Activated CD8-positive, alpha-beta memory T cell treated with anti-CD3 and anti-CD28 coated beads, Interleukin-2, amount 50 U/mL, for 1 hour (primary cell): ENCODE measurements around the gene ABHD4.
"Not testable (repeated sequence)": the region's sequence is repeated elsewhere in the genome, so short reads cannot be mapped to it uniquely, and the experiment has no call there.

Experiments
- DNase-seq: peaks from one replicate; pipeline ENCODE4 v3.0.0-alpha.2; 2020; ENCODE audit errors: extremely low read depth

ABHD4 gene

DNA sequence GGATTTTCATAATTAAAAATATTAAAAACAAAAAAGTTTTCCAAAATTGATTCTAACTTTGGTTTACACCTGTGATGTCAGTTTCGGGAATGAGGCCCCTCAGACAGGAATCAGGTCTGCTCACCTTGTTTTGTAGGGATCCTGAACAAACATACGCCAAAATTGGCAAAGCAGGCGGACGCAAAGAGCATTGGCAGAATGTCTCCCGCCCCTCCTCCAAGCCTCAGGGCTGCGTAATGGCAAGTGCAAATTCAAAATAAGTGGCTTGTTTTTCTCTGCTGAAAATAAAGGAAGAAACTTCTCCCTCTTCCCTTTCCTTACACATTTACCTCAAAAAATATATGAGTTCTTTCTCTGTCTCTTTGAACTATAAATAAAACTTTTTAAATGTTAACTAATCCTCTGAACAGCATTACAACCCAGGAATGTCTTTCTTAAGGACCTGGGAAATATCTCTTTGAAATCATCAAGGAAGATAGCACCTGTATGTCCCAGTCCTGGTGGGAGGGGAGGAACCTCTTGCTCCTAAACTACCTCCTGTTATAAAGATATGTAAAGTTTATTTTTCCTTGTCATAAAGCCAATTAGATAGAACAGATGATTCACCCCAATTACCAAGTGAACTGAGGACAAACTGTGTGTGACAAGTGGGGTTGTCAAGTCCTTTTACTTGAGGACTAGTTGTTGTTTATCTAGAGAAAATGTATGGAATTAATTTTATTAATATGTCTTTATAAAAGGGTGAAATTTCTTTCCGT, 29.6 kb downstream of the ABHD4 start:
- DNase-seq: no peak

DNA sequence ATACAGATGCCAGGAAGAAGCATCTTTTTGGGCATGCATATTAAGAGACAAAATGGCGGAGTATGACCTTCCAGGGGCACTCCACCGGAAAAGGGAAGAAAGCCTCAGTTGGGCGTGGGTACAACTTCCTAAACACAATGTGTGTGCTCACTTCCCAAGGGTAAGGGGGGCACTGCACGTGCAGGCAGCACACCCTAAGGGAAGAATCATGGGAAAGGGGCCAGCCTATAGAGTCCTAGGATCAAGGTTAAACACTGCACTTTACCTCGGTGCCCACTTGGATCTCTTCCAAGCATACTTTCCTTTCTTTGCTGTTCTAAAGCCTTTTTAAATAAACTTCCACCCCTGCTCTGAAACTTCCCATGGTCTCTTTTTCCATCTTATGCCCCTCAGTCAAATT, 31.3 kb downstream of the ABHD4 start:
- no peak for DNase-seq

DNA sequence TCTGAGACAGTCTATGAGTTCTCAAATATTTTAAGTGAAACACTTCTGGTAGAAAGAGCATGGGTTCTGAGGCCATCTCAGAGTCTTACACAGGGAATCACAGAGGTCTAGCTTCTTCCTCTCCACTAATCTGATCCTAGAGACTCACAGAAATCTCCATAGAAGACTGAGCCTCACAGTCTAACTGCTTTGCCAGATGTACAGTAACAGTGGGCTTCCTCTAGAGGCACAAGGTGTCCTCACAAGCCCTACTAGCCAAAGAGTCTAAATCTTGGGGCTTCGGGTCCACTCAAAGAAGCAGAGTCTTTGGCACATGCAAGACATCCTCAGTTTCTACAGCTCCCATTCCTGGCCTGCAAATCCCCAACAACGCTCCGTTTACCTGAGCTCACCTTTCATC, 32.0 kb downstream of the ABHD4 start:
- DNase-seq: no peak

DNA sequence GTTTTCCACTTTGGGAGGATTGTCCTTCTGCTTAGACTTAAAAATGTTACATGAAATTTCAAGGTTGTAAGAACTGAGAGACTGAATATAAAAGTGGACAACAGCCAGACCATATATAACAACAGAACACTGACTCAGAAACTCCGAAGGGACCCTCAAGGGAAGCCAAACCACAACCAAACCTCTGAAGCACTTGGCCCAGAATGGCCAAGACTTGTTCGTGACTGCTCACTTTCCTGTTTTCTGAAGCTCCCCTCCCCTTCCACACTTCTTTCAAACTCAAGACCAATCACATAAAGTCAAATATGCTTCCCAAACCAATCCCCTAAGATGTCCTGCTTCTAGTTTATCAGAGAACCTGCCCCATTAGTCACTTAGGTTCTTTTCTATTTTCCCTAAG, 32.4 kb downstream of the ABHD4 start:
- no peak for DNase-seq

DNA sequence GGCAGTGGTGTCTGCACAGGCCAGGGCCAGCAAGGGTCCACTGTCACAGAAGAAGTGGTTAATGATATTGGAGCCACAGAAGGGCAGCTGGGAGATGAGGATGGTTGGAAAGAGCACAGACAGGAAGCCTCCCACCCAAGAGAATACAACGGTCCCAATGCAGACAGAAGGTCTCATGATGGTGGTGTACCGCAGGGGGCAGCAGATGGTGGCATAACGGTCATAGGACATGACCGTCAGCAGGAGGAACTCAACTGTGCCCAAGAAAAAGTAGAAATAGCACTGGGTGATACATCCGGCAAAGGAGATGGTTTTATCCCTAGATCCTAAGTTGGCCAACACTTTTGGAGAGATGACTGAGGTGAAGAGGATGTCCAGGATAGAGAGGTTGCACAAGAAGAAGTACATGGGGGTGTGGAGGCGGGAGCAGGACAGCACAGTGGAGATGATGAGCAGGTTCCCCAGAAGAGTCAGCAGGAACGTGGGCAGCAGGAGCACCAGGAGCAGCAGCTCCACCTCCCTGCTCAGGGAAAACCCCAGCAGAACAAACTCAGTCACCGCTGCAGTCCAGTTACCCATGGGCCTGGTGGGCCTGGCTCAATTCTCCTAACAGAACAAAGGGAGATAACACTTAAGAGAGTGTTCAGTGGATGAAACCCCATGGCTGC, 36.3 kb downstream of the ABHD4 start:
- no peak for DNase-seq

DNA sequence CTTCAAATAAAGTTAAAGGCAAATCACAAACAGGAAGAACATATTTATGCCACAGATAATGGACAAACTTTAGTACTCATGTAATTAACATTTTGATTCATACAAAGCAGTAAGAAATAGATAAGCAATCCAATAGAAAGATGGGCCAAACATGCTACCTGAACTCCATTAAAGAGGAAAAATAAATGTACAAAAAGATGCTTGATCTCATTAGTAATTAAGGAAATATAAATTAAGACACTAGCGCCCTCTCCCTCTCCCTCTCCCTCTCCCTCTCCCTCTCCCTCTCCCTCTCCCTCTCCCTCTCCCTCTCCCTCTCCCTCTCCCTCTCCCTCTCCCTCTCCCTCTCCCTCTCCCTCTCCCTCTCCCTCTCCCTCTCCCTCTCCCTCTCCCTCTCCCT, 37.9 kb downstream of the ABHD4 start:
- not testable (repeated sequence) for DNase-seq

DNA sequence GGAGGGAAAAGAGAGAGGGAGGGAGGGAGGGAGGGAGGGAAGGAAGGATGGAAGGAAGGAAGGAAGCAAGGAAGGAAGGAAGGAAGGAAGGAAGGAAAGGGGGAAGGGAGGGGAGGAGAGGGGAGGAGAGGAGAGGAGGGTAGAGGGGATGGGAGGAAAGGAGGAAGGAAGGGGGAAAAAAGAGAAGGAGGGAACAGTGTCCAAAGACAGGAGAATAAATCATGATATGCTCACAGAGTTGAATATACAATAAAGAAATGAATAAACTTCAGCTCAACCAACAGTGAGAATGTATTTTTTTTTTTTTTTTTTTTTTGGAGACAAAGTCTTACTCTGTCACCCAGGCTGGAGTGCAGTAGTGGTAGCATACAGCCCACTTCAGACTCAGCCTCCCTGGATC, 42.1 kb downstream of the ABHD4 start:
- no peak for DNase-seq

DNA sequence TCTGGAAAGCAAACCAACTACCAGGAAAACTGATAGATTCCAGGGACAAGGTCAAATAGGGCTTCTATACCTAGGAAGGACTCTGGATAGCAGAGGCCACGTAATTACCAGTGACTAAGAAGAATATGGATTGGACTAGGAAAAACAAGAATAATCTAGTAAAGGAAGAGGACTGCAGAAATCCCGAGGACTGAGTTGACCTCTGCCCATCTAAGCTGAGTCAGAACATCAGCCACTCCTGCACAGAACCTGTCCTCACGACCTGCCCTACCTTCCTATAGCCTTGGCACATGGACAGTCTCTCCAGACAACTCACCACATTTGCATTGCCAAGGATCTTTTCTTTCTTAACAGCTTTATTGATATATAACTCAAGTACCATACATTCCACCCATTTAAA, 43.7 kb downstream of the ABHD4 start:
- DNase-seq: no peak

DNA sequence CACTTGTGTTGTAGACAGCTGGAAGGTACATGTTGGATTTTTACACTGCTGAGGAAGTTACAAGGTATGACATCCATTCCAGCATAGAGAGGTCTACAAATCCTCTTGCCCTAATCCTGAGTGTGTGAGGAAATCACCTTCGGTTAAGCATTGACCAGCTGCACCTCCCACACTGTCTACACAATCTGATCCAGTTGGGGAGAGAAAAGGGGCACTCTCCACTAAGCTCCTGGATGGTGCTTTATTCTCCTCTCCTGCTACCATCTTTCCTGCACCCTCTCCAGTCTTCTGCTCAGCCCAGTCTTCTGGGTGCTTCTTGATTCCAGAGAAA, 46.2 kb downstream of the ABHD4 start, which contains the start of gene OR6J1:
OR6J1 (minus strand) TSS at position 48 of the 331 bp plus-strand sequence. CDS start 9,541 bp downstream, outside the sequence.
- DNase-seq: no peak

DNA sequence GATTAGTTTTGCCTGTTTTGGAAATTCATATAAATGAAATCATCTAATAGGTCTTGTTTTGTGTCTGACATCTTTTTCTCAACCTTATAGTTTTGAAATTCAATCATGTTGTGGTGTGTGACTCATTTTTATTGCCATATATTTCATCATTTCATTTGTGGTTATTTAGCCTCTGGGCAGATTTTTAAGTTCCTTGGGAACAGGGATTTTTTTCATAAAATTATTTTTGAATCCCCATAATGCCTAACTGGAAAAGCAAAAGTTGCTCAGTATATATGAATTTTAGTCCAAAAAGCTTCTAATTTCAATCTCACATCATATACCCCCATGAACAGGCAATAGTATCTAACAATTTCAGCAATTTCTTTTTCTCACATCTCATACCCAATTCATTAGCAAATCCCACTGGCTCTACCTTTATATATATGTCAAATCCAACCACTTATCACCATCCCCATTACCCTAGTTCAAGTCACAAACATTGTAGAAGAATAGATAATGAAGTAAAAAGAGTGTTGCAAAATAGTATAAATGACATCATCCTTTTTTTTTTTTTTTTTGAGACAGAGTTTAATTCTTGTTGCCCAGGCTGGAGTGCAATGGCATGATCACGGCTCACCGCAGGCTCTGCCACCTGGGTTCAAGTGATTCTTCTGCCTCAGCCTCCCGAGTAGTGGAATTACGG, 48.6 kb downstream of the ABHD4 start:
- DNase-seq: no peak

DNA sequence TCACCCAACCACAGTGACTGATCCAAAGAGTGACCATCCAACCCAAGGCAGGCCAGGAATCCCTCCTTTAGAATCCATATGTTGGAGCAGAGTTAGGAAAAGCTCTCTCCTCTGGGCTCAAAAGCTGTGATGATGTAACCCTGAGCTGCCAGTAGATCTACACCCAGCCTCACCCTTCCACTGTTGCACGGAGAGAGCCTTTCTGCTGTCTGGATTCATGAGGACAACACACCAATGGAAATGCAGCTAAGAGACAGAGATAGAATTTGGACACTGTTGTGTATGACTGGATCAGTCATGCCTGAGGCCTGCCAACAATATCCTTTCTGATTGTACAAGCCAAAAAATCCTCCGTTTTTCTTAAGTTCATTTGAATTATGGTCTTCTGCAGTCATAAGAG, 50.4 kb downstream of the ABHD4 start:
- DNase-seq: no peak

DNA sequence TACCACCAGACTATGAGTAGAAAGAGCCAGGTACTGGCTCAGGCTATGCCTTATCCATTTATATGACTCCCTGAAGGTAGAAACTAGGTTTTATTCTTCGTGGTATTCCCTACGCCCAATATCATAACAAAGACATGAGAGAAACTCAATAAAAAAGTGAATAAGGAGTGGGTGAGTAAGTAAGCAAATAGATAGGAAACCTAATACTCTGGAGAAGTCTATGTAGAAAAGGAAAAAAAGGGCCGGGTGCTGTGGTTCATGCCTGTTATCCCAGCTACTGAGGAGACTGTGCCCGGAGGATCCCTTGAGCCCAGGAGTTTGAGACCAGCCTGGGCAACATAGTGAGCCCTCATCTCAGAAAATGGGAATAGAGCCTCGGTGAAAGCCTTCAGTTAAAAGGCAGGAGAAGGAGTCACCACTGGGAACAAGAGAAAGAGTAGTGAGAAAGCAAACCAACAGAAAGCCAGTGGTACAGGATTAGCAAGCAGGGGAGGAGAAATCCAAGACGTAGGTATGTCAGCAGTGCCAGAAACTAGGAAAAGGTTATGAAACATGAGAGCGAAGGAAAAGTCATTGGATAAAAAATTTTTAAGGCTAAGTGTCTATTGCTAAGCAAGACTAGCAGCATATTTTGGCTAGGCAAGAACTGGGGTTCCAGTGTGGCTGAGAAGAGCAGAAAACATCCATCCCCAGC, 52.1 kb downstream of the ABHD4 start:
- DNase-seq: no peak

DNA sequence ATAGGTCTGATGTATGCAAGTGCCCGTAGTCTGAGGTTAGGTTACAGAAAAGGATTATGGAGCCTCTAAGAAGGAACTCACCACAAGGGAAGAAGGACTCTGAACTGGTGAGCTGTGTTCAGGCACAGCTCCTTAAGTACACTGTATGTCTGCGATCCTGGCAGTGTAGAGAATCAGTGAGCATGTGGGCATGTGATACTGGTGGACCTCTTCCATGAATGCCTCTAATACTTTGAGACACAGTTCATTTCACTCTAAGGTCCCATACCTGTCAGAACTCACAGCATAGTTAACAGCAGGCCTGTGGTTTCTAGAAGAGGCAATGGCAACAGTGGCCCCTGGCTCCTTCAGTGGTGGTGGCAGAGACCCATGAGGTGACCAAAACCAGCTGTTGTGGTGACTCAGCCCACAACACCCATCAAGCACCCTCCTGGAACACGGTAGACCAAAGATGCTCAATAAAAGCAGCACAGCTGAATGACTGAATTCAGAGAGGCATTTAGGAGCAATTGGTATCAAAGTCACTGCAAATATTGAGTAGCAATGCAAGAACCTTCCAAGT, 52.9 kb downstream of the ABHD4 start:
- DNase-seq: no peak

DNA sequence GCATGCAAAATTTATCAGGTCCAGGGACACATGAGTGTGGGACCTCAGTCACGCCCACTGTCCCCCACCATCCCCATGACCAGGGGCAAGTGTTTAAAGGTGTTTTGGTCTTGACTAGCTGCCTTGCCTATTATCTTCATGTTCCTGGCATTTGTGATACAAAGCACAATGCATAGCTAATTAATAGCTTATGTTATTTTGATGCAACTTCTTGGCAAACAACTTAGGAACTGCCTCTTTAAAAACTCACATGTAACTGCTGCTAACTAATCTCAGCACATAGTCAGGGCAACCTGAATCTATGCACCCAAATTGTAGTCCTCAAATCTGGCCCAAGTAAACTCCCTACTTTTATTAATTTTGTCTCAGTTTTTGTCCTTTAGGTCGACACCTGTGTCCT, 53.5 kb downstream of the ABHD4 start:
- DNase-seq: no peak

DNA sequence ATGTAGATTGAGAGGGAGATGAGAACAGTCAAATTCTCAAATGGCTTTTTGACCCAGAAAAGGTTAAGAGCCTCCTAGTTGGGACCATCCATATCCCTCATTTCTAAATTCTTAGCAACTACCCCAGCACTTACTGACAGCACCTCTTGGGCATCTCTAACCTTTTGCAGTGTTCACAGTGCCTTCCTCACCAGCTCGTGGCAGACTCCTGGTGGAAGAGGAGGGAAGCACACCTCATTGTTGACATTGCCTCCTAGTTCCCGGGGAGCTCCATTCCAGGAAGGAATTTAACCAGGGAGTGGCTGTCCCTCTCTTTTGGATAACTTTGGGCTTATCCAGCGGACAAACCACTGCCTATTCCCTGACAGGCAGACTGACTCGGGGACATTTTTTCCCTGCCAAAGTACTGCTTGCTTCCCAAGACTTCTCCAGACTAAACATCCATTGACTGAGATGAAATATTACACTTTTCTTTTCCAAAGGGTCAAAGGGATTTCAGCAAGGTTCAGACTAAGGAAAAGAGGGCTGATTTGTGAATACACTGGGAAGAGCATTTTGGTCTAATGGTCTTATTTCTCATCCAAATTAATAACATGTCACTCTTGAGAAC, 55.0 kb downstream of the ABHD4 start:
- DNase-seq: peak; percentile 7

DNA sequence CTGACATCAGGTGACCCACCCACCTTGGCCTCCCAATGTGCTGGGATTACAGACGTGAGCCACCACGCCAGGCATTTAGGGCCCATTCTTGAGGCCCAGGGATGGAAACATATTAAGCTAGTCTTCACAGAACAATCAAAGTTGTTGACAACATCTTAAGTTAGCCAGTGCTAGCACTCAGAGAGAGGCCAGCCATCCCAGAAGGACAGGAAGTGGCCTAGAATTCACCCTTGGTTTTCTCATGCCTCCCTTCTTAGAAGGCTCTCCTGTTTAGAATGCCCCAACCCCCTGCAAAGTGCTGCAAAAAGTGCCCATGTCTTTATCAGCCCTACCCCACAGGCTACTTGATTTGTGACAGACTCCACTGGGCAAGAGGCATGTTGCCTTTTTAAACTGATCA, 58.1 kb downstream of the ABHD4 start:
- DNase-seq: no peak

DNA sequence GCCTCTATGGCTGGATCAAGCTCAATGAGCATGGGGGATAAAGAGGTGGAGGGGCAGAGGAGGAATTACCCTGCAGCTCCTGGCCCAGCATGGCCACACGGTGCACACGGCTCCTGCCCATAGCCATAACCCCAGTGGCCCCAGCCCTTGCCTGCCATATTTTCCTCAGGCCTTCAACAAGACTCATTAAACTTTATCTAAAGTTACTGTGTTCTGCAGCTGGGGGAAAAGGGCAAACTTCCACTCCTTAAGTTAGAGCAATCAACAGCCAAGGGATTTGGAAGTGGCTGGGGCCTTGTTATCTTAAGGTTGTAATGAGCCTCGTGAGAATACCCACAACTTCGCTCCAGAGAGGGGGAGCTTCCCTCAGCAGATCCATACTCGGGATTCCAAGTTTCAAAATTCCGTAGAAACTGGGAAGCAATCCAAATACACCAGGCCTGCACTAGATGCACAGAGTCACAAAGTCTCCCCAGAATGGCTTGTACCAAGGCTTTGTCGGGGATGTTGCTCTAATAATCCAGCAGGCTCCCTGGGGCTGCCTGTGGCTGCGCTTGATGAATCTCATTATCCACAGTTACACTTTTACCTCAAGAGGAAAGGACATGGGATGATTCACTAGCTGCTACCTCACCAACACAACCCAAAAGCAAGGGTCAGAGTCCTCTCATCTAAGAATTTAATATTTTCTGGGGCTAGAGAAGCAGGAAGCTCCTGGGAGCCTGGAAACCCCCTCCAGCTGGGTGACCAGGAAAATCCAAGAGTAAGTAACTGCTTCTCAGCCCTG, 59.0 kb downstream of the ABHD4 start:
- DNase-seq: no peak

DNA sequence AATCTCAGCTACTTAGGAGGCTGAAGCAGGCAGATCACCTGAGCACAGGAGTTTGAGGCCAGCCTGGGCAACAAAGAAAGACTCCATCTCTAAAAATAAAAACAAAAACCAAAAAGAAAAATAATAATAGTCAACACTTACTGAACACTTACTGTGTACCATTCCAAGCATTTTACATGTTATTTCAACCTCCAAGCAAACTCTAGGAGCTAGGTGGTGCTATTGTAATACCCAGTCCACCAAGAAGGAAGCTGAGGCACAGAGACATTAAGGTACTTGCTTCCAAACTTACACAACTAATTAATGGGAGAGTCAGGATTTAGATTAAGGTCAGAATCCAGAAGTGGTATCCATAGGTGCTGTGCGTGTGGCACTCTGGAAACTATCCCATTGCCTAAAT, 59.8 kb downstream of the ABHD4 start:
- DNase-seq: no peak

DNA sequence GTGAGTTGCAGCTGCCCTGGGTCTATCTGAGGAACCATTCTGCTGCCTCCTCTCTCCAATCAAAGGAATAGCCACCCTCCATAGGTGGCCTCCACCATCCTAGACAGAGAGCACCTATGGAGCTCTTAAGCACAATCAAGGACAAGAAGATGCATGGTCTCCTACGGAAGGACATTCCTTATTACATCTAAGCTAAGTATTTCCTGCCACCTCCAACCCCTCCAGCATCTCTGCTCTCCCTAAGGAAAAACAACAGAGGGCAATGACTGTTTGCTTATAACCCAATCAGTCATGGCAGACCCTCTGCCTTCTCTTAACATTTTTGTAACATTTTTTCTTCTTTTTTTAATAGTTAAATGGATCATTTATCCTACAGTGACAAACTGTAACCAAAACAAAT, 60.8 kb downstream of the ABHD4 start:
- DNase-seq: no peak

DNA sequence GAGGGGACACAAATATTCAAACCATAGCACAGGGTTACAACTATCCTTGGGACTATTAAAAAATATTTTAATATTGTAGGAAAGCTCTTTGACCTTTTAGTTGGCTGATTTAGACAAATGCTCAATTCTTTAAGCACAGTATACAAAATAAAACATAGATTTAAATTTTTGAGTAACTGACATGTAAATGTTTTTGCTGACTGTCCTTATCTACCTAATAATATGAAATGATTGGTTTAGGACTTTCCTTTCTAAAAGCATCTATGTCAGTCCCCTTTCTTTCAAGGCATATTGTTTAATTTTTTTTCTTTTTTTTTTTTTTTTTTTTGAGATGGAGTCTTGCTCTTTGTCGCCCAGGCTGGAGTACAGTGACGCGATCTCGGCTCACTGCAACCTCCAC, 62.6 kb downstream of the ABHD4 start:
- no peak for DNase-seq
